Chondrocyte (in vitro differentiated cells): ENCODE data around the gene KIAA0513. TPM values are rescaled to one million over a fixed set of nuclear protein-coding genes. Genes with fewer than 3 reads are reported as not detected.

Source experiments
- DNase-seq: peaks from one replicate; pipeline ENCODE4 v3.0.0; 2021; ENCODE audit warnings: mixed read lengths, low spot score
- H3K27ac Mint-ChIP-seq: one replicate; pipeline ENCODE4 v1.8.0; 2021; ENCODE audit warnings: mild to moderate bottlenecking, moderate library complexity, mixed read lengths; ENCODE audit not compliant: unreplicated experiment
- H3K27me3 Mint-ChIP-seq: 2 replicates; pipeline ENCODE4 v1.8.0; 2021; ENCODE audit warnings: low read depth, mixed read lengths
- H3K36me3 Mint-ChIP-seq: 2 replicates; pipeline ENCODE4 v1.8.0; 2021; ENCODE audit warnings: low read depth, mixed read lengths
- H3K4me1 Mint-ChIP-seq: 2 replicates; pipeline ENCODE4 v1.8.0; 2021; ENCODE audit warnings: low read depth, mild to moderate bottlenecking, mixed read lengths
- H3K4me3 Mint-ChIP-seq: one replicate; pipeline ENCODE4 v1.8.0; 2021; ENCODE audit warnings: mild to moderate bottlenecking, moderate library complexity, mixed read lengths; ENCODE audit not compliant: unreplicated experiment
- H3K9me3 Mint-ChIP-seq: 2 replicates; pipeline ENCODE4 v1.8.0; 2021; ENCODE audit warnings: low read depth, mixed read lengths
- total RNA-seq: library from RNA; stranded (reverse); gene quantifications from 3 replicates; pipeline ENCODE4 v1.2.1, GENCODE V29; 2021
- TF ChIP-seq, protein P1 (sequence below): fragments of 200-600 bp; sonication (generic); IDR thresholded peaks from 2 replicates; pipeline ENCODE4 v1.5.0; 2021; ENCODE audit warnings: antibody characterized with exemption, mild to moderate bottlenecking, moderate library complexity

The KIAA0513 gene
- total RNA-seq, 1 donor from 2014 or later = 11.6 TPM

GRCh38 chr16:85100265-85100664, 72.7 kb downstream of the KIAA0513 start:
- no peaks in the 10 kb centered on the region for H3K9me3 Mint-ChIP-seq
- peaks cover 7% of the 10 kb centered on the region for H3K27me3 Mint-ChIP-seq
- no peak overlapping the region for H3K27ac Mint-ChIP-seq
- no peak for DNase-seq
- H3K36me3 Mint-ChIP-seq = no peaks in the 10 kb centered on the region
- no peak overlapping the region for H3K4me3 Mint-ChIP-seq
- no peaks in the 10 kb centered on the region for H3K4me1 Mint-ChIP-seq
- TF ChIP-seq, protein P1, sequence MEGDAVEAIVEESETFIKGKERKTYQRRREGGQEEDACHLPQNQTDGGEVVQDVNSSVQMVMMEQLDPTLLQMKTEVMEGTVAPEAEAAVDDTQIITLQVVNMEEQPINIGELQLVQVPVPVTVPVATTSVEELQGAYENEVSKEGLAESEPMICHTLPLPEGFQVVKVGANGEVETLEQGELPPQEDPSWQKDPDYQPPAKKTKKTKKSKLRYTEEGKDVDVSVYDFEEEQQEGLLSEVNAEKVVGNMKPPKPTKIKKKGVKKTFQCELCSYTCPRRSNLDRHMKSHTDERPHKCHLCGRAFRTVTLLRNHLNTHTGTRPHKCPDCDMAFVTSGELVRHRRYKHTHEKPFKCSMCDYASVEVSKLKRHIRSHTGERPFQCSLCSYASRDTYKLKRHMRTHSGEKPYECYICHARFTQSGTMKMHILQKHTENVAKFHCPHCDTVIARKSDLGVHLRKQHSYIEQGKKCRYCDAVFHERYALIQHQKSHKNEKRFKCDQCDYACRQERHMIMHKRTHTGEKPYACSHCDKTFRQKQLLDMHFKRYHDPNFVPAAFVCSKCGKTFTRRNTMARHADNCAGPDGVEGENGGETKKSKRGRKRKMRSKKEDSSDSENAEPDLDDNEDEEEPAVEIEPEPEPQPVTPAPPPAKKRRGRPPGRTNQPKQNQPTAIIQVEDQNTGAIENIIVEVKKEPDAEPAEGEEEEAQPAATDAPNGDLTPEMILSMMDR = no peak

GRCh38 chr16:85101956-85102630, 74.5 kb downstream of the KIAA0513 start:
- TF ChIP-seq, protein P1 = no peak
- H3K27me3 Mint-ChIP-seq = peaks cover 10% of the 10 kb centered on the region
- no peak for DNase-seq
- H3K4me1 Mint-ChIP-seq = no peaks in the 10 kb centered on the region
- H3K27ac Mint-ChIP-seq = no peak overlapping the region
- H3K4me3 Mint-ChIP-seq = no peak overlapping the region
- no peaks in the 10 kb centered on the region for H3K9me3 Mint-ChIP-seq
- H3K36me3 Mint-ChIP-seq = no peaks in the 10 kb centered on the region

DNA sequence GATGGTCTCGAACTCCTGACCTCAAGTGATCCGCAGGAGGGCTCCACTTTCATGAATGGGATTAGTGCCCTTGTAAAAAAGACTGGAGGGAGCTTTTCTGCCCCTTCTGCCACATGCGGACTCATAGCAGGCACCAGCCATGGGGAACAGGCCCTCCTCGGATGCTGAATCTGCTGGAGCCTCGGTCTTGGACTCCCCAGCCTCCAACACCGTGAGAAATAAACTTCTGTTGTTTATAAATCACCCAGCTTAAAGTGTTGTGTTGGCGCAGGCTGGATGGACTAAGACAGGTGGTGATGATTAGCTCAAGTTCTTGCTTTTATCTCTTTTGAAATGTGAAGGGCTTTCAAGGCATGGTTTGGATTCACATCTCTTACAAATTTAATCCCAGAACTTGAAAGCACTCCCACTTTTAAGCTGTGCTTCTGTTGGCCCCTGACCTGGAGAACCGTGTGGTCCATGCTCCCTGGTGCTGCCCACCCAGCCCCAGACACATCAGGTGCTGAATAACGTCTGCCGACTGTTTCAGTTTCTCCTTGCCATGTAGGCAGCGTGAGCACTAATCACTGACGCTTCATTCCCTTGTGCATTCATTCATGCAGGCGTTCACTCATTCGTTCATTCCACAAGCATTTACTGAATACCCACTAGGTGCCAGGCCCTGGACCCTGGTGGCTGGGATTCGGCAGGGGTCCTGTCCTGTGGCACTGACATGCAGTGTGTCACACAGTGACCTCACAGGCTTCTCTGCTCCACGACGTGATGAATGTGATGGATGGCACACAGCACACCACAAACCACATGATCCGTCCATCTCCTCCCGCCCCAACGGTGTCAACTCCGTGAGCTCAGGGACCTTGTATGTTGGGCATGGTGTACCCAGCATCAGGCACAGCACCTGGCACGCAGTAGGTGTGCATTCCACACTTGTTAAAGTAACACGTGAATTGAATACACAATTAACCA, 75.8 kb downstream of the KIAA0513 start:
- no peak for DNase-seq
- TF ChIP-seq, protein P1 = no peak
- Mint-ChIP-seq H3K27me3 (peaks cover 7% of the 10 kb centered on the region), H3K4me3 (no peak overlapping the region), H3K4me1 (no peaks in the 10 kb centered on the region), H3K27ac (no peak overlapping the region), H3K9me3 (no peaks in the 10 kb centered on the region), H3K36me3 (no peaks in the 10 kb centered on the region)

DNA sequence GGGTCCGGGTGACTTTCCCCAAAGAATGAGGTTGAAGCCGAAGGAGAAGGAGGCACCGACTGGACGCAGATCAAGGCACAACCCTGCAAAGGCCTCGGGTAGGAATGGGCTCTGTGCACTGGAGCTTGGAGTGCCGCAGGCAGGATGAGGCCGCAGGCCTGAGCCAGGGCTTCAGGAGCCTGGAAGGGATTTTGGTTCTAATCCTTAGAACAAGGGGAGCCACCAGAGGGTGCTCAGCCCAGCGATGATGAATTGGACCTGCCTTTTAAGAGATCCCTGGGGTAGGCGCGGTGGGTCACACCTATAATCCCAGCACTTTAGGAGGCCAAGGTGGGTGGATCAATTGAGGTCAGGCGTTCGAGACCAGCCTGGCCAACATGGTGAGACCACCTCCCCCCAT, 76.6 kb downstream of the KIAA0513 start:
- Mint-ChIP-seq H3K27me3 (peaks cover 7% of the 10 kb centered on the region), H3K9me3 (no peaks in the 10 kb centered on the region), H3K4me3 (no peak overlapping the region), H3K36me3 (no peaks in the 10 kb centered on the region), H3K27ac (no peak overlapping the region), H3K4me1 (no peaks in the 10 kb centered on the region)
- TF ChIP-seq, protein P1 = peak; percentile 13
- DNase-seq = no peak

GRCh38 chr16:85104821-85105391, 77.3 kb downstream of the KIAA0513 start:
- H3K4me3 Mint-ChIP-seq = no peak overlapping the region
- H3K4me1 Mint-ChIP-seq = no peaks in the 10 kb centered on the region
- H3K27me3 Mint-ChIP-seq = peaks cover 7% of the 10 kb centered on the region
- TF ChIP-seq, protein P1 = no peak
- no peak for DNase-seq
- H3K27ac Mint-ChIP-seq = no peak overlapping the region
- H3K36me3 Mint-ChIP-seq = no peaks in the 10 kb centered on the region
- H3K9me3 Mint-ChIP-seq = no peaks in the 10 kb centered on the region
